Stimulated activated CD4-positive, alpha-beta T cell treated with anti-CD3 and anti-CD28 coated beads, Interleukin-12 subunit alpha, Interleukin-12 subunit beta, amount 100 ng/mL, for 4 hours (primary cell): ENCODE data around the gene STARD9.

Experiments used
- DNase-seq: peaks from one replicate; pipeline ENCODE4 v3.0.0-alpha.2; 2020

STARD9 gene

DNA sequence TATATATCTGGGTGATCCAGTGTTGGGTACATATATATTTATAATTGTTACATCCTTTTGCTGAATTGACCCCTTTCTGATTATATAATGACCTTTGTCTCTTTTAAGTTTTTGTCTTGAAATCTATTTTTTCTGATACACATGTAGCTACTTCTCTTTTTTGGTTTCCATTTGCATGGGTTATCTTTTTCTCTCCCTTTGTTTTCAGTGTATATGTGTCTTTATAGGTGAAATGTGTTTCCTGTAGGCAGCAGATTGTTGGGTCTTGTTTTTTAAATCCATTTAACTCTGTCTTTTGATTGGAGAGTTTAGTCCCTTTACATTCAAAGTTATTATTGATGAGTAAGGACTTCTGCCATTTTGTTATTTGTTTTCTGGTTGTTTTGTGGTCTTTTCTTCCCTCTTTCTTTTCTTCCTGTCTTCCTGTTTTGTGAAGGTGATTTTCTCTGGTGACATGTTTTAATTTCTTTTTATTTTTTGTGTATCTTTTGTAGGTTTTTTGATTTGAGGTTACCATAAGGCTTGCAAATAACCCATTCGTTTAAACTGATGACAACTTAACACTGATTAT lies 56.8 kb downstream of the STARD9 start:
- no peak for DNase-seq

DNA sequence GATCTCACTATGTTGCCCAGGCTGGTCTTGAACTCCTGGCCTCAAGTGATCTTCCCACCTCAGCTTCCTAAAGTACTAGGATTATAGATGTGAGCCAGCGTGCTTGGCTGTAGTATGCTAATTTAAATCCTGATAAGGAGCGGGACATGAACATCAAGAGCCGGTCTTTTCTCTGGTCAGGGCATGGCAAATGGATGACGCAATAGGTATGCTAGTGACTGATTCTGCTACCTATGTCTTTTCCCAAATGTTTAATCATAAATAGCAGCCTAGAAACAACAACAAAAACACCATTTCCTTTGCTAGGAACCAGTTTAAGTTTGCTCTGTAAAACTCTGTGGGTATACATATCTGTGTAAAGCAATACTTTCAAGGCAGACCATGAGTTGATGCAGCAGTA lies 64.7 kb downstream of the STARD9 start:
- DNase-seq = no peak

DNA sequence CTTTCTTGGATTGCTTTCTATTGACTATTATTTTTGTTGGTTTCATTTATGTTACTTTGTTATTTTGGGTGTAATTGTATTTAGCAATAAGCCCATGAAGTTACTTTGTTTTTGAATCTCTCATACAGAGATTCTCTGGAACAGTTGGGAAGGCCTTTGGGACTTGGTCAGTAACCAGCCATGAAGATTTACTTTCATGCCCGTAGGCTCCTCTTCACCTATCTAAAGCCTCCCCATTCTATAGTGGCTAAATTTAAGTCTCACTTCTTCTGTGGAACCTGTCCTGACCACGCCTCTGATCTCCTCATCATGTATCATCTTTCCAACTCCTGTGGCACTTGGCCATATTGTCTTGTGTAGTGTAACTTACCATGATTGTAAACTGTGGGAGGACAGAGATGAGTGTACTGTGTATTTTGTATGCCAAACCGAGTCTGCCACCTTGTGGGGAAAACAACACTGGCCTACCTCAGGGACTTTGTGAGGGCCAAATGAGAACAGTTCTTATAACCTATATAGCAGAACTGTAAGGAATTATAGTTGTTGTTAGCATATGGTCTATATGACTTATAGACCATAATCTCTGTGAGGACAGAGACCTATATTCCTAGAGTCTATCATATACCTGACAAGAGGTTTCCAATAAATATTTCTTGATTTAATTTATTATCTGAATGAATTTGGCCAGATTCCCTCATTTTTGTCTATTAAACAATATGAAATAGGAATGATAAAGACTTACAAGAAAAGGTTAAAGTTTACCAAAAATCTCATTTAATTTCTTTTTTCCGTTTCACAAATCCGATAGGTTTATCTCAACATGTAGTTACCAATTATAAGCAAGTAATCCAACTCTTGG lies 75.0 kb downstream of the STARD9 start:
- DNase-seq = peak; percentile 7

DNA sequence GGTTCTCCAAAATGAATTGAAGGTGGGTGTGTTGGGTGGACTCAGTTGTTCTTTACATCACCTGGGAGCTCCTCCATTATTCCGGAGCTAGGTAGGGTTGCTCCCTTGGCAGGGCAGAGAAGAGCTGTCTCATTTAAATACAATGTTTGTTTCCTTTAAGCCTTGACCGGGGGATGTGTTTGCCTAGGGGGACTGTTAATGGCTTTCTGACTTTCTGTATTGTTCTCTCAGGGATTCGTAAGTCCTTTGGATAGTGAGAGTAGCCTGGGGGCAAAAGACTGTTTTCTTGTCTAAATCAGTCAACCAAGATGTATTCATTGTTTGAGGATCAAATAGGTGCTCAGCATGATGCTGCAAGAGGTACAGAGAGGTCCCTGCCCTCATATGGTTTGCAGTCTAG lies 90.4 kb downstream of the STARD9 start:
- DNase-seq = no peak

DNA sequence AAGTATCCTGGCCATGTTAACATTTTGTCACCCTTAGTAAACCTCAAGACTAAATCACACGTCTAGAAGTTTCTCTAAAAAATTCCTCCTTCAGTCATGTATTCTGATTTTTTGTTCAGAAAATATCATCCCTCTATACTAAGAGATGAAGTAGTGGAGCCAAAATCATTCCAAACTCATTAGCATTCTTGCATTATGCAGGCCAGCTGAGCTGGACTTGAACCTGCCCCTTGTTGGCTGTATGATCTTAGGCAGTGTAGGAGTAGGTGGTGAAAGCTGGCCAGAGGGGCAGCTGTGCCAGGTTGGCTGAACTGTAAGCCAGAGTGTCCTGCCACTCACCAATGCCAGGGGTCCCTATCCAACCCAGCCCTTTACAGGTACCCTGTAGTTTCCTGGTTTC lies 92.4 kb downstream of the STARD9 start:
- no peak for DNase-seq

DNA sequence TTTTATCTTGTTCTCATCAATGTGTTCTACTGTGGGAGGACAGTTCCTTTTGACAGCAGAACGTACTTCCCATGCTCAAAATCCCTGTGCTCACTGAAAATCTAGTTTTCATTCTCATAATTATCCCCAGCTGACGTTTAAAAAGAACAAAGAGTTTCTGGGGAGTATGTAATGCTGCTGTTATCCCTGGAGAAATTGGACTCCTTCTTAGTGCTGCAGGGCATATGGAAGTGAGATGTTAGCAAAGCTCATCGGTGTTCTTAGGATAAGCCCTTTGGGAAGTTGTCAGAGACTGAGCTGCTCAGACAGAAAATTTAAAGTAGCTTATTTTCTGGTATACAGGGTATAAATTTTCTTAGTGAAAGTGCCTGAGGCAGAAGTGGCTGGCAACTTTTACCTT lies 95.0 kb downstream of the STARD9 start:
- DNase-seq = no peak

DNA sequence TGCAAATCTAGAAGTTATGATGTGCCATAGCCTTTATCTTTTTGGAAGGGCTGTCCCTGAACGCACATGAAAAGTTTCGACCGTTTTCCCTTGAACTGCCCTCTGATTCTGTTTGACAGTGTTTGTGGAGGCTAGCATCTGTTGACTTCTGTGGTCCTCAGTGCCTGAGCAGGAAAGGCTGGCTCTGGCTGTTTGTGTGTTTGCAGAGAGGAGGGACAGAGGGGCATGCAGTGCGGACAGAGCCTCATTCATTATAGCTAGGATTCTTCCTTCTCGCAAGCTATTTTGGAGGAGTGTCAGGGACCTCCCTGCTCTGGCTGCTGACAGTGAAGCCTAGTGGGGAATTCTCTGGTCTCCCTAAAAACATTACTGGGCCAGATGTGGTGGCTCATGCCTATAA lies 97.0 kb downstream of the STARD9 start:
- no peak for DNase-seq

DNA sequence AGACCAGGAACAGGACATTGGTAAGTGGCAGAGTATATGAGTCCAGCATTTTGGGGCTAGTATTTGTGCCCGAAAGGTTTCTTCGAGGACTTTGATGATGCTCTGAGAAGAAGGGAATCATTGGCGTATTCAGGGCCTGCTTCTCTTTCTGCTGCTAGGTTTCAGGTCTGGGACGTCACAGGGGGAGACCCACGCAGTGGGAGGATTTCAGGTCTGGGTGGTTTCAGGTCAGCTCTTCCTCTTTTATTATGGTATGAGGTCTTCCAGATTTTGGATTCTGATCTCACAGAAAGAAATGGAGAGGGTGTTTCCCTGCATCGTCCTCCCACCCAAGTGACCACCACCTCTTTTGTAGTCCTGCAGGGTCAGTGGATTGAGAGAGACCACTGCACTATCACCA lies 99.1 kb downstream of the STARD9 start:
- no peak for DNase-seq

DNA sequence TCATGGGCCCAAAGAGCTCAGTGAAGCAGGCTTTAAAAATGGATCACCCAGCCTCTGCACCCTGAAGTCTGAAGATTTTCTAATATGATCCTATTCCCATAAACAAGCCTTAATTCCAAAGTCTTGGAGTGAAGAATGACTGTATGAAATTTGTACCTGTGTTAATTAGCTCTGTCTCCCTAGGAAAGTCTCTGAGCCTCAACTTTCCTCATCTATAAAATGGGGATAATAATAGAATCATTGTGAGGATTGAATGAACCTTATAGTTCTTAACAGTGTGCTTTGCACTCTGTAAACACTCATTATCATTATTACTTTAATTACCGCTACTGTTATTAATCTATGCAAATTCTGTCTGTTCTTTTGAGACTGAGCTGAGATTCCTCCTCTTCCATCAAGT lies 99.6 kb downstream of the STARD9 start:
- no peak for DNase-seq

DNA sequence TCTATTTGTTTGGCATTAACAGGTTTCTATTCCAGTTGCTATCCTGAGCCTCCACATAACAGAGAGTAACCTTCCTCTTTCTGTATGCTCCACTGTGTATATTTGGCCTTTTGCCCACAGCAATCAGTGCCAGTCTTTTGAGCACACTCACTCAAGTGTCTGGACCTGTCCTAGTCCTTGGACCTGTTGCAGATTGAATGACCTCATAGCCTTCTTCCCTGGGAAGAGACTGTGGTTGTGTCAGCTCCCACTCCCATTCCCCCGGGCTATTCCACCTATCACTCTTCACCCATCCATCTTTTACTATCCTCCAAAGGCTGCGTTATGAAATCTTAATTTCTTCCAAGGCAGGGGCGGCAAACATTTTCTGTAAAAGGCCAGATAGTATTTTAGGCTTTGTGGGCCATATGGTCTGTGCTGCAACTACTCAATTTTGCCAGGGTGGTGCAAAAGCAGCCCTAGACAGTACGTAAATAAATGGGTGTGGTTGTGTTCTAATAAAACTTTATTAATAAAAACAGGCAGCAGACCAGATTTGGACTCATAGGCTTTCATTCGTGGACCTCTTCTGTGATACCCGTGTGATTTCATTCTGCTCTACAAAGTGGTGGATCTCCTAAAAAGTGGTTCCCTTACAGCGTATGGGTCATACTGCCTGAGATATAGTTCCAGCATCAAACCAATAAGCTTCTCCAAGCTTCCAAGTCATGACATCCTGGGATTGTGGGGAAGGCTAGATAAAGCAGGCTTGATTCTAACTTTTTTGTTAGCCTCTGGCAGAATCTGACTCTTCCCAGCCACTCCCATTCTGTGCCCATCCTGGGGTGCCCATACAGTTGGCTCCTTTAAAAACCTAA lies 104.1 kb downstream of the STARD9 start:
- DNase-seq = no peak

DNA sequence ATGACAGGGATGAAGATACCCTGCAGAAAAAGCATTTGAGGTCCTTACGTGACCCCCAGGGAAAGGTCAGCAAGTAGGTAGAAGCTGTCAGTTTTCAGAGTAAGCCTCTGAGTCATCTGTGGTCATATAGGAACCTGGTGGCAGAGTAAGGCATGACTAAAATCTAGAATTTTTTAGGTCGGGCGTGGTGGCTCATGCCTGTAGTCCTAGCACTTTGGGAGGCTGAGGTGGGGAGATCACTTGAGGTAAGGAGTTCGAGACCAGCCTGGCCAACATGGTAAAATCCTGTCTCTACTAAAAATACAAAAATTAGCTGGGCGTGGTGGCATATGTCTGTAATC lies 104.7 kb downstream of the STARD9 start:
- peak; percentile 13 for DNase-seq

DNA sequence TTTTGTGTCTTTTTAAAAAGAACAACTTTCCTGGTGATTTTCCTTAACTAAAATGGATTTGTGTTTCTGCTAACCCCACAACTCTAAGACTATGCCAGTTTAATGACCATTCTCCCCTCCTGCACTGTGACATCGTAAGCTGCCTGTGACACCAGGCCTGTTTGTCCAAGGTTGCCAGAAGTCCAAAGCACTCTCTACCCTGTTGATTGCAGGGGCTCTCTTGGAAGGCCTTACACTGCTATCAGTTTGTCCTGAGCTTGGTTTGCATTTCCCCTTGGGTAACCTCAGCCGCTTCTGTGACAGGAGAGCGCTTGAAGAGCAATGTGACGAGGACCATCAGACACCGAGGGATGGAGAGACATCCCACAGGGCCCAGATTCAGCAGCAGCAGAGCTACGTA lies 105.7 kb downstream of the STARD9 start:
- no peak for DNase-seq

DNA sequence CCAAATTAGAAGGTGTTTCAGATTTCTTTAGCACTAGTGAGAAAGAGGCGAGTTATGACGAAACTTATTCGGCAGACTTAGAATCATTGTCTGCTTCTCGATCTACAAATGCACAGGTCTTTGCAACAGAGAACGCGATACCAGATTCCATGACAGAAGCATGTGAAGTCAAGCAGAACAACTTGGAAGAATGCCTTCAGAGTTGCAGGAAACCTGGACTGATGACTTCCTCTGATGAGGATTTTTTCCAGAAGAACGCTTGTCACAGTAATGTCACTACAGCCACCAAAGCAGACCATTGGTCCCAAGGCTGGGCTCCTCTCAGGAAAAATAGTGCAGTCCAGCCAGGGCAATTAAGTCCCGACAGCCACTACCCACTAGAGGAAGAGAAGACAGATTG lies 110.9 kb downstream of the STARD9 start:
- DNase-seq = no peak

DNA sequence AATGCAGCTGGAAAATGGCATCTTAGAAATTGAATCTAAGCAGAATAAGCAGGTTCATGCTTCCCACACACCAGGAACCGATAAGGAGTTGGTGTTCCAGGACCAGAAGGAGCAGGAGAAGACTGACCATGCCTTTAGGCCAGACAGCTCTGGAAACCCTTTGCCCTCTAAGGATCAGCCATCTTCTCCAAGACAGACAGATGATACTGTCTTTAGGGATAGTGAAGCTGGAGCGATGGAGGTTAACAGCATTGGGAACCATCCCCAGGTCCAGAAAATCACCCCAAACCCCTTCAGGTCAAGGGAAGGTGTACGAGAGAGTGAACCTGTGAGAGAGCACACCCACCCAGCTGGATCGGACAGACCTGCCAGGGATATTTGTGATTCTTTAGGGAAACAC lies 112.3 kb downstream of the STARD9 start:
- DNase-seq = no peak

DNA sequence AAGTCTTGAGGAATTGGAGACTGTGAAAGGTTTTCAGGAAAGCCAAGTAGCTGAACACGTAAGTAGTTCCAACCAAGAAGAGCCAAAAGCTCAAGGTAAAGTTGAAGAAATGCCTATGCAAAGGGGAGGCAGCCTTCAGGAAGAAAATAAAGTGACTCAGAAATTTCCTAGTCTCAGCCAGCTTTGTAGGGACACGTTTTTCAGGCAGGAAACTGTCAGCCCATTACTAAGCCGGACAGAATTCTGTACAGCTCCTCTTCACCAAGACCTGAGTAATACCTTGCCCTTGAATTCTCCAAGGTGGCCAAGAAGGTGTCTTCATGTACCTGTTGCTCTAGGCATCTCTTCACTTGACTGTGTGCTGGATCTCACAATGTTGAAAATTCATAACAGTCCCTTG lies 112.9 kb downstream of the STARD9 start:
- no peak for DNase-seq

DNA sequence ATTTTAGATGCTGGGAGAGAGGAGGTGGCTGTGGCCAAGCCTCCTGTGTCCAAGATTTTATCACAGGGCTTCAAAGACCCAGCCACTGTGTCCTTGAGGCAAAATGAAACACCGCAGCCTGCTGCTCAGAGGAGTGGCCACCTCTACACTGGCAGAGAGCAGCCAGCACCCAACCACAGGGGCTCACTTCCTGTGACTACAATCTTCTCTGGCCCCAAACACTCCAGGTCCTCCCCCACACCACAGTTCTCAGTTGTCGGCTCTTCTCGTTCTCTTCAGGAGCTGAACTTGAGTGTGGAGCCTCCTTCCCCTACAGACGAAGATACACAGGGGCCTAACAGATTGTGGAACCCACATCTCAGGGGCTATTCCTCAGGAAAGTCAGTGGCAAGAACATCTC lies 115.9 kb downstream of the STARD9 start:
- DNase-seq = no peak

DNA sequence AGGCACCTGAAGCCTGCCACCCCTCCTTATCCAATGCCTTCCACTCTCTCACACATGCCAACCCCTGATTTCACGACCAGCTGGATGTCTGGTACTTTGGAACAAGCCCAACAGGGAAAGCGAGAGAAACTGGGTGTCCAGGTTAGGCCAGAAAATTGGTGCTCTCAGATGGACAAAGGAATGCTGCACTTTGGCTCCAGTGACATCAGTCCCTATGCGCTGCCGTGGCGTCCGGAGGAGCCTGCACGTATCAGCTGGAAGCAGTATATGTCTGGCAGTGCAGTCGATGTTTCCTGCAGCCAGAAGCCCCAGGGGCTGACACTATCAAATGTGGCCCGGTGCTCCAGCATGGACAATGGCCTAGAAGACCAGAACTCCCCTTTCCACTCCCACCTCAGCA lies 116.4 kb downstream of the STARD9 start:
- DNase-seq = no peak

DNA sequence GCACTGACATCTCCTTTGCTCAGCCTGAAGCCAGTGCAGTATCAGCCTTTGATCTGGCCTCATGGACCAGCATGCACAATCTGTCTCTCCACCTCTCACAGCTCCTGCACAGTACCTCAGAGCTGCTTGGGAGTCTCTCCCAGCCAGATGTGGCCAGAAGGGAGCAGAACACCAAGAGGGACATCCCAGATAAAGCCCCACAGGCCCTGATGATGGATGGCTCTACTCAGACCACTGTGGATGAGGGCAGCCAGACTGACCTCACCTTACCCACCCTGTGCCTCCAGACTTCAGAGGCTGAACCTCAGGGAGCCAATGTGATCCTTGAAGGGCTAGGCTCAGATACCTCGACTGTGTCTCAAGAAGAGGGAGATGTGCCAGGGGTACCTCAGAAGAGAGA lies 117.1 kb downstream of the STARD9 start:
- no peak for DNase-seq

DNA sequence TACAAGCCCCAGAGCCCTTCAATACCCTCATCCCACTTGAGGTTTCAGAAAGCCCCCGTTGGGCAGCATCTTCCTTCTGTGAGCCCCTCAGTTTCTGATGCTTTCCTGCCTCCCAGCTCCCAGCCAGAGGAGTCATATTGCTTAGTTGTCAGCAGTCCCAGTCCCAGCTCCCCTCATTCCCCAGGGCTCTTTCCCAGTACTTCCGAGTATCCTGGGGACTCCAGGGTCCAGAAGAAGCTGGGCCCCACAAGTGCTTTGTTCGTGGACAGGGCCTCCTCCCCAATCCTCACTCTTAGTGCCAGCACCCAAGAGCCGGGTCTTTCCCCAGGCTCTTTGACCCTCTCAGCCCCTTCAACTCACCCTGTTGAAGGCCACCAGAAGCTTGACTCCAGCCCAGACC lies 117.6 kb downstream of the STARD9 start:
- no peak for DNase-seq

DNA sequence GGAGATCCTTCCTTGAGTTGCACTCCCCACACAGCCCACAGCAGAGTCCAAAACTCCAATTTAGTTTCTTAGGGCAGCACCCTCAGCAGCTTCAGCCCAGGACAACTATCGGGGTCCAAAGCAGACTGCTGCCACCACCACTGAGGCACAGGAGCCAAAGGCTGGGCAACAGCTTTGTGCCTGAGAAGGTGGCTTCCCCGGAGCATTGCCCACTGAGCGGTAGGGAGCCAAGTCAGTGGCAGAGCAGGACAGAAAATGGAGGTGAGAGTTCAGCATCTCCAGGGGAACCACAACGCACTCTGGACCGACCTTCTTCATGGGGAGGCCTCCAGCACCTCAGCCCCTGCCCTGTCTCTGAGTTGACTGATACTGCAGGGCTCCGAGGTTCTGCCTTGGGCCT lies 118.1 kb downstream of the STARD9 start:
- no peak for DNase-seq

DNA sequence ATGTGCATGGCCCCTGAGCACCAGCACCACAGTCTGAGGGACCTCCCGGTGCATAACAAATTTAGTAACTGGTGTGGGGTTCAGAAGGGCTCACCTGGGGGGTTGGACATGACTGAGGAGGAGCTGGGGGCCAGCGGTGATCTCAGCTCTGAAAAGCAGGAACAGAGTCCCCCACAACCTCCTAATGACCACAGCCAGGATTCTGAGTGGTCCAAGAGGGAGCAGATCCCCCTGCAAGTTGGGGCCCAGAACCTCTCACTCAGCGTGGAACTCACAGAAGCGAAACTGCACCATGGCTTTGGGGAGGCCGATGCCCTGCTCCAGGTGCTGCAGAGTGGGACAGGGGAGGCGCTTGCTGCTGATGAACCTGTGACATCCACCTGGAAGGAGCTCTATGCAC lies 118.5 kb downstream of the STARD9 start:
- no peak for DNase-seq

DNA sequence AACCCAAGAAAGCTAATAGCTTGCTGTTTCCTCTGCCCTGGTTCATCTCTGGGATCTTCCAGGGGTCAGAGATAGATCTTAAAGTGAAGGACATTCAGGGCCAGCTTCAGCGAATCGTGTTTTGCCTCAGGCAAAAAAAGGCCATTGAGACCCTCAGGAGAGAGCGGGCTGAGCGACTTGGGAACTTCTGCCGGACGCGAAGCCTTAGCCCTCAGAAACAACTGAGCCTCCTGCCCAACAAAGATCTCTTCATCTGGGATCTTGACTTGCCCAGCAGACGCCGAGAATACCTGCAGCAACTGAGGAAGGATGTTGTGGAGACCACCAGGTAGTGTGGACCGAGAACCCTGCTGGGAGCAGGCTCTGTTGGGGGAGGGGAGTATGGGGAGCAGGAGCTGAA lies 119.0 kb downstream of the STARD9 start:
- DNase-seq = no peak

DNA sequence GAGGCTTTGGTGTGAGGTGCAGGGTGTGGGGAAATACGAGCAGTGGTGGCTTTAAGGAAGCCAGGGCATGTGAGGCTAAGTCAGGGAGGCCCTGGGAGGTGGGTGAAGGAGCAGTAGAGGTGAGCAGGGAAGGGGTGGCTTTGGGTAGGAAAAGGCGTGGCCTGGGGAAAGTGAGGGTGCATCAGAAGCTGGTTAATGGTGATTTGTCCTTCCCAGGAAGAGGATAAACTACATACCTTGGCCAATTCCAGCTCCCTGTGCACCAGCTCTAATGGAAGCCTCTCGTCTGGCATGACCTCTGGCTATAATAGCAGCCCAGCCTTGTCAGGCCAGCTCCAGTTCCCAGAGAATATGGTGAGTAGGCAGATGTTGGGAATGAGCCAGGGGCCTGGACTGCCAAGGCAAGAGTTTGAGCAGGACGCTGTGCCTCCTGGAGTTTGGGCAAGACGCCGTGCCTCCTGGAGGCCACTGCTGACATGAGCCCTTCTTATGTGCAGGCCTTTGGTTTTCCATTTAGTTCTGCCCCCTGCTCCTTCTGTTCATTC lies 120.2 kb downstream of the STARD9 start:
- DNase-seq = no peak

DNA sequence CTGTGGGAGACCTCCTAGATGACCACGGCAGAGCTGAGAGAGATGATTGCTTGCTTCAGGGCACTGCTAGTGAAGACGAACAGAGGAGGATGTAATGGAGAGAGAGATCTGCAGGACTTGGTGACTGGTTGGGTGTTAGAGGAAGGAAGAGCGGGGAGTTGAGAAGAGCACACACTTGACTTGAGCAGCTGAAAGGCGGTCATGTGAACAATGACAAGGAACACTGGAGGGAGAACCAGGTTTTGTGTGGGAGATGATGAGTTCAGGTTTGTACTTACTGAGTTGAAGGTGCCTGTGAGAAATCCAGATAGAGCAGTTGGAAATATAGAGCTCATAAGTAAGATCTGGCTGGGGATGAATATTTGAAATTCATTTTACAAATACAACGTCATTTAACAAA lies 121.2 kb downstream of the STARD9 start:
- DNase-seq = no peak
